Measurements from ENCODE around the gene STAT2. TPM values are rescaled to one million over a fixed set of nuclear protein-coding genes. Genes with fewer than 3 reads are reported as not detected.

Gene STAT2
- total and polyA plus RNA-seq, 9 of the 15 experiments (the other 6 are each of a cell fraction or from before 2014, with no cell fraction given), result 15.5 to 46.9 (median 40.1) TPM

- peak; percentile 99 for TF ChIP-seq PRDM10 (IDR thresholded peaks at IDR 0.05; ENCODE audit: partially characterized antibody)
- no peak for TF ChIP-seq CHD7 (IDR thresholded peaks at IDR 0.05; ENCODE audit: low read depth, low read length)
- no peak for TF ChIP-seq RNF219 (CRISPR knock-in tag; IDR thresholded peaks at IDR 0.05)
- peak; percentile 75 for TF ChIP-seq CREB3 (tag; conservative IDR thresholded peaks at IDR 0.05; ENCODE audit: low read depth)
- TF ChIP-seq CHD1 (IDR thresholded peaks at IDR 0.05; ENCODE audit: low read length), result peak; percentile 19
- 0 out of 2 replicates have a peak, but pooled peaks have one; percentile 22 for TF ChIP-seq ZNF75A (CRISPR knock-in tag; IDR thresholded peaks at IDR 0.05)
These were observed 26.0 kb downstream of the STAT2 start, which contains the start of gene PAN2 (continued) for GRCh38 chr12:56333679-56334489.

All from K562 (cell line).